ENCODE measurements around the gene CAMTA1. TPM values are rescaled to one million over a fixed set of nuclear protein-coding genes. Genes with fewer than 3 reads are reported as not detected.

The CAMTA1 gene
- total and polyA plus RNA-seq, 4 donors = 18.0 to 93.5 (median 35.8) TPM

DNA sequence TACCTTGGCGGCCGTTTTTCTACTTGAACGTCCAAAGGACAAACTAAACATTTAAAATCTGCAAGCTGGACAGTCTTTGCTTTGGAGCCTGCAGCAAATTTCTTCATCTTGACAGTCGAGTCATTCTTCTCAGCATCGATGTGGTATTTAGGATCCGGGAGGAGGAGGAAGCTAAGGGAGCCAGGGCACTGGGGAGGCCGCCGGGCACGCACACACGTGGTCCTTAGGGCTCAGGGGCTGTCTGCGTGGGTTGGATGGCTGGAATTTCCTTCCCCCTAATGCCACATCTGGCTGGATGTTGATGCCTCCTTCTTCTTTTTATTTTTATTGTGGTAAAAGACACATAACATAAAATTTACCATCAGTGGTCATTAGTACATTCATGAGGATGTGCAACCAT lies 300.9 kb downstream of the CAMTA1 start:
- no peaks in the 10 kb centered on the region for H3K36me3 ChIP-seq (ENCODE audit: control insufficient read depth in 4 of 4, insufficient read depth in 3 of 4, low read depth in 1 of 4, low read length in 3 of 4)
- H3K27ac ChIP-seq (ENCODE audit: low read depth in 1 of 2, low read length in 2 of 2) = no peak overlapping the region
- no peak for DNase-seq (ENCODE audit: low spot score)
- H3K4me1 ChIP-seq (ENCODE audit: control insufficient read depth in 4 of 4, insufficient read depth in 4 of 4, low read length in 3 of 4) = no peaks in the 10 kb centered on the region
- H3K9me3 ChIP-seq (ENCODE audit: control insufficient read depth in 4 of 4, low read length in 3 of 4) = no peaks in the 10 kb centered on the region
- 73% methylated on average over 11 of the region's 11 CpGs for WGBS
- no peak overlapping the region for H3K9ac ChIP-seq (ENCODE audit: low read depth in 1 of 2, low read length in 2 of 2)
- H3K27me3 ChIP-seq (ENCODE audit: control insufficient read depth in 4 of 4, insufficient read depth in 4 of 4, low read length in 3 of 4) = no peaks in the 10 kb centered on the region
- TF ChIP-seq, protein P1, sequence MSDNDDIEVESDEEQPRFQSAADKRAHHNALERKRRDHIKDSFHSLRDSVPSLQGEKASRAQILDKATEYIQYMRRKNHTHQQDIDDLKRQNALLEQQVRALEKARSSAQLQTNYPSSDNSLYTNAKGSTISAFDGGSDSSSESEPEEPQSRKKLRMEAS (IDR thresholded peaks at IDR 0.05) = no peak
- TF ChIP-seq RAD21 (IDR thresholded peaks at IDR 0.05) (no peak), GABPA (IDR thresholded peaks at IDR 0.05 in 1 of 2, conservative IDR thresholded peaks at IDR 0.05 in 1 of 2) (no peak), HNF4A (conservative IDR thresholded peaks at IDR 0.05) (no peak), HNF4G (IDR thresholded peaks at IDR 0.05) (no peak)
- no peak overlapping the region for H3K4me3 ChIP-seq (ENCODE audit: low read depth in 1 of 3, low read length in 3 of 3)

DNA sequence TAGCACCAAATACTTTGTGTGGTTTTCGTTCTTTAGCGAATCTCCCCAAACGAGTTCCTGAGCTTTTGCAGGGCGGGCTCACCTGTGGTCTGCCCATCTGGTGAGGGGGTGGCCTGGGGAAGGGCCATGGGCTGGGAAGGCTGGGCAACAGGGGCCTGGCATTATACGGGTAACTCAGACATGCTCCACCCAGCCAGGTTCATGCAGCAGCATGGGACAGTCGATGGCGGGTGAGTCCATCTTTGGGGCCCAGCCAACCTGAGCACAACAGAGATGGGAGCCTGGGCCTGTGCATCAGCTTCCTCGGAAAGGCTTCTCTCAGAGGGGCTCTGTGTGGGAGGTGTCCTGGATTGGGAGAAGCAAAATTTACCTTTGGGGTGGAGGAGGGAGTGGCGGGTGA lies 302.6 kb downstream of the CAMTA1 start:
- TF ChIP-seq FOXA1 (IDR thresholded peaks at IDR 0.05) (no peak), SP1 (IDR thresholded peaks at IDR 0.05) (no peak), NR2F2 (IDR thresholded peaks at IDR 0.05) (no peak), RXRA (IDR thresholded peaks at IDR 0.05) (no peak), FOXA2 (IDR thresholded peaks at IDR 0.05) (no peak)
- Histone ChIP-seq H3K4me3 (ENCODE audit: low read depth in 1 of 3, low read length in 3 of 3) (no peak overlapping the region), H3K9me3 (ENCODE audit: control insufficient read depth in 4 of 4, low read length in 3 of 4) (no peaks in the 10 kb centered on the region), H3K9ac (ENCODE audit: low read depth in 1 of 2, low read length in 2 of 2) (no peak overlapping the region), H3K36me3 (ENCODE audit: control insufficient read depth in 4 of 4, insufficient read depth in 3 of 4, low read depth in 1 of 4, low read length in 3 of 4) (no peaks in the 10 kb centered on the region), H3K27ac (ENCODE audit: low read depth in 1 of 2, low read length in 2 of 2) (no peak overlapping the region), H3K4me1 (ENCODE audit: control insufficient read depth in 4 of 4, insufficient read depth in 4 of 4, low read length in 3 of 4) (no peaks in the 10 kb centered on the region), H3K27me3 (ENCODE audit: control insufficient read depth in 4 of 4, insufficient read depth in 4 of 4, low read length in 3 of 4) (no peaks in the 10 kb centered on the region)
- WGBS = 90% methylated on average over 9 of the region's 9 CpGs
- no peak for DNase-seq (ENCODE audit: low spot score)

DNA sequence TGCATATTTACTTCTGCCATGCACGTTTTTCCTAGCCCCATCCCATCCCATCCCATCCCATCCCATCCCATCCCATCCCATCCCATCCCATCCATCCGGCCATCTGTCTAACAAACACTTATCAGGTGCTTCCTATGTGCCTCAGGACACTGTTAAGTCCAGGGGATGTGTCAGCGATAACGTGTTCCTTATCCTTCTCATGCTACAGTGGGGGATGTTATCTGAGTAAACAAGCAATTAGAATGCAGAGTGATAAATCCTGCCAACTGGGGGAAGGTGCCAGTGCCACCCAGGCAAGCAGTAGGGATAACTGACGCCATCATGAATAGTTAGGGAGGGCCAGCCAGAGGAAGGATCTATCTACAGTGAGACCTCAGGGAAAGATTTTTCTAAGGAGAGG lies 304.2 kb downstream of the CAMTA1 start:
- no peak overlapping the region for H3K27ac ChIP-seq (ENCODE audit: low read depth in 1 of 2, low read length in 2 of 2)
- WGBS = 54% methylated on average over 5 of the region's 5 CpGs
- H3K27me3 ChIP-seq (ENCODE audit: control insufficient read depth in 4 of 4, insufficient read depth in 4 of 4, low read length in 3 of 4) = no peaks in the 10 kb centered on the region

More for the DNA sequence above, 304.2 kb downstream of the CAMTA1 start:
- no peaks in the 10 kb centered on the region for H3K36me3 ChIP-seq (ENCODE audit: control insufficient read depth in 4 of 4, insufficient read depth in 3 of 4, low read depth in 1 of 4, low read length in 3 of 4)
- TF ChIP-seq FOXA2 (IDR thresholded peaks at IDR 0.05) (no peak), EGR1 (IDR thresholded peaks at IDR 0.05; ENCODE audit: low read depth in 2 of 2) (no peak), RXRA (IDR thresholded peaks at IDR 0.05) (no peak), SP1 (IDR thresholded peaks at IDR 0.05) (no peak), RAD21 (IDR thresholded peaks at IDR 0.05) (no peak), GABPA (IDR thresholded peaks at IDR 0.05 in 1 of 2, conservative IDR thresholded peaks at IDR 0.05 in 1 of 2) (no peak), HNF4A (conservative IDR thresholded peaks at IDR 0.05) (no peak), JUND (IDR thresholded peaks at IDR 0.05) (no peak), TAF1 (conservative IDR thresholded peaks at IDR 0.05) (no peak), NR2F2 (IDR thresholded peaks at IDR 0.05) (no peak), FOXA1 (IDR thresholded peaks at IDR 0.05) (no peak), ATF3 (IDR thresholded peaks at IDR 0.05) (no peak), YY1 (IDR thresholded peaks at IDR 0.05) (no peak), HNF4G (IDR thresholded peaks at IDR 0.05) (no peak)
- TF ChIP-seq, protein P2, sequence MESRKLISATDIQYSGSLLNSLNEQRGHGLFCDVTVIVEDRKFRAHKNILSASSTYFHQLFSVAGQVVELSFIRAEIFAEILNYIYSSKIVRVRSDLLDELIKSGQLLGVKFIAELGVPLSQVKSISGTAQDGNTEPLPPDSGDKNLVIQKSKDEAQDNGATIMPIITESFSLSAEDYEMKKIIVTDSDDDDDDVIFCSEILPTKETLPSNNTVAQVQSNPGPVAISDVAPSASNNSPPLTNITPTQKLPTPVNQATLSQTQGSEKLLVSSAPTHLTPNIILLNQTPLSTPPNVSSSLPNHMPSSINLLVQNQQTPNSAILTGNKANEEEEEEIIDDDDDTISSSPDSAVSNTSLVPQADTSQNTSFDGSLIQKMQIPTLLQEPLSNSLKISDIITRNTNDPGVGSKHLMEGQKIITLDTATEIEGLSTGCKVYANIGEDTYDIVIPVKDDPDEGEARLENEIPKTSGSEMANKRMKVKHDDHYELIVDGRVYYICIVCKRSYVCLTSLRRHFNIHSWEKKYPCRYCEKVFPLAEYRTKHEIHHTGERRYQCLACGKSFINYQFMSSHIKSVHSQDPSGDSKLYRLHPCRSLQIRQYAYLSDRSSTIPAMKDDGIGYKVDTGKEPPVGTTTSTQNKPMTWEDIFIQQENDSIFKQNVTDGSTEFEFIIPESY (IDR thresholded peaks at IDR 0.05) = no peak
- TF ChIP-seq, protein P1 (IDR thresholded peaks at IDR 0.05) = no peak
- TF ChIP-seq, protein P3, sequence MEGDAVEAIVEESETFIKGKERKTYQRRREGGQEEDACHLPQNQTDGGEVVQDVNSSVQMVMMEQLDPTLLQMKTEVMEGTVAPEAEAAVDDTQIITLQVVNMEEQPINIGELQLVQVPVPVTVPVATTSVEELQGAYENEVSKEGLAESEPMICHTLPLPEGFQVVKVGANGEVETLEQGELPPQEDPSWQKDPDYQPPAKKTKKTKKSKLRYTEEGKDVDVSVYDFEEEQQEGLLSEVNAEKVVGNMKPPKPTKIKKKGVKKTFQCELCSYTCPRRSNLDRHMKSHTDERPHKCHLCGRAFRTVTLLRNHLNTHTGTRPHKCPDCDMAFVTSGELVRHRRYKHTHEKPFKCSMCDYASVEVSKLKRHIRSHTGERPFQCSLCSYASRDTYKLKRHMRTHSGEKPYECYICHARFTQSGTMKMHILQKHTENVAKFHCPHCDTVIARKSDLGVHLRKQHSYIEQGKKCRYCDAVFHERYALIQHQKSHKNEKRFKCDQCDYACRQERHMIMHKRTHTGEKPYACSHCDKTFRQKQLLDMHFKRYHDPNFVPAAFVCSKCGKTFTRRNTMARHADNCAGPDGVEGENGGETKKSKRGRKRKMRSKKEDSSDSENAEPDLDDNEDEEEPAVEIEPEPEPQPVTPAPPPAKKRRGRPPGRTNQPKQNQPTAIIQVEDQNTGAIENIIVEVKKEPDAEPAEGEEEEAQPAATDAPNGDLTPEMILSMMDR (IDR thresholded peaks at IDR 0.05; ENCODE audit: low read depth, low read length, missing input control) = no peak
- TF ChIP-seq, protein P4, sequence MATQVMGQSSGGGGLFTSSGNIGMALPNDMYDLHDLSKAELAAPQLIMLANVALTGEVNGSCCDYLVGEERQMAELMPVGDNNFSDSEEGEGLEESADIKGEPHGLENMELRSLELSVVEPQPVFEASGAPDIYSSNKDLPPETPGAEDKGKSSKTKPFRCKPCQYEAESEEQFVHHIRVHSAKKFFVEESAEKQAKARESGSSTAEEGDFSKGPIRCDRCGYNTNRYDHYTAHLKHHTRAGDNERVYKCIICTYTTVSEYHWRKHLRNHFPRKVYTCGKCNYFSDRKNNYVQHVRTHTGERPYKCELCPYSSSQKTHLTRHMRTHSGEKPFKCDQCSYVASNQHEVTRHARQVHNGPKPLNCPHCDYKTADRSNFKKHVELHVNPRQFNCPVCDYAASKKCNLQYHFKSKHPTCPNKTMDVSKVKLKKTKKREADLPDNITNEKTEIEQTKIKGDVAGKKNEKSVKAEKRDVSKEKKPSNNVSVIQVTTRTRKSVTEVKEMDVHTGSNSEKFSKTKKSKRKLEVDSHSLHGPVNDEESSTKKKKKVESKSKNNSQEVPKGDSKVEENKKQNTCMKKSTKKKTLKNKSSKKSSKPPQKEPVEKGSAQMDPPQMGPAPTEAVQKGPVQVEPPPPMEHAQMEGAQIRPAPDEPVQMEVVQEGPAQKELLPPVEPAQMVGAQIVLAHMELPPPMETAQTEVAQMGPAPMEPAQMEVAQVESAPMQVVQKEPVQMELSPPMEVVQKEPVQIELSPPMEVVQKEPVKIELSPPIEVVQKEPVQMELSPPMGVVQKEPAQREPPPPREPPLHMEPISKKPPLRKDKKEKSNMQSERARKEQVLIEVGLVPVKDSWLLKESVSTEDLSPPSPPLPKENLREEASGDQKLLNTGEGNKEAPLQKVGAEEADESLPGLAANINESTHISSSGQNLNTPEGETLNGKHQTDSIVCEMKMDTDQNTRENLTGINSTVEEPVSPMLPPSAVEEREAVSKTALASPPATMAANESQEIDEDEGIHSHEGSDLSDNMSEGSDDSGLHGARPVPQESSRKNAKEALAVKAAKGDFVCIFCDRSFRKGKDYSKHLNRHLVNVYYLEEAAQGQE (IDR thresholded peaks at IDR 0.05) = no peak
- H3K4me3 ChIP-seq (ENCODE audit: low read depth in 1 of 3, low read length in 3 of 3) = no peak overlapping the region
- no peaks in the 10 kb centered on the region for H3K9me3 ChIP-seq (ENCODE audit: control insufficient read depth in 4 of 4, low read length in 3 of 4)
- no peak overlapping the region for H3K9ac ChIP-seq (ENCODE audit: low read depth in 1 of 2, low read length in 2 of 2)
- no peak for DNase-seq (ENCODE audit: low spot score)
- H3K4me1 ChIP-seq (ENCODE audit: control insufficient read depth in 4 of 4, insufficient read depth in 4 of 4, low read length in 3 of 4) = no peaks in the 10 kb centered on the region

Measured in liver (tissue), 9 donors.